Measurements from ENCODE around the gene IRF2BPL.

- TF ChIP-seq POLR2A (IDR thresholded peaks at IDR 0.05; ENCODE audit: low read length), result no peak
- TF ChIP-seq GATA1 (IDR thresholded peaks at IDR 0.05; ENCODE audit: low read depth, low read length), result no peak
These were observed 14.9 kb upstream of the IRF2BPL start for GRCh38 chr14:77043177-77043983.

Measured in erythroblast (primary cell).